Activated T-cell treated with anti-CD3 and anti-CD28 coated beads, Interleukin-2, amount 50 U/mL, for 48 hours (primary cell): ENCODE data around the gene LUC7L3.
"Not testable (repeated sequence)": the region's sequence is repeated elsewhere in the genome, so short reads cannot be mapped to it uniquely, and the experiment has no call there.

ENCODE experiments used
- DNase-seq, 2 experiments: peaks; one replicate each; pipeline ENCODE4 v3.0.0-alpha.2; 2020

LUC7L3 gene, protein sequence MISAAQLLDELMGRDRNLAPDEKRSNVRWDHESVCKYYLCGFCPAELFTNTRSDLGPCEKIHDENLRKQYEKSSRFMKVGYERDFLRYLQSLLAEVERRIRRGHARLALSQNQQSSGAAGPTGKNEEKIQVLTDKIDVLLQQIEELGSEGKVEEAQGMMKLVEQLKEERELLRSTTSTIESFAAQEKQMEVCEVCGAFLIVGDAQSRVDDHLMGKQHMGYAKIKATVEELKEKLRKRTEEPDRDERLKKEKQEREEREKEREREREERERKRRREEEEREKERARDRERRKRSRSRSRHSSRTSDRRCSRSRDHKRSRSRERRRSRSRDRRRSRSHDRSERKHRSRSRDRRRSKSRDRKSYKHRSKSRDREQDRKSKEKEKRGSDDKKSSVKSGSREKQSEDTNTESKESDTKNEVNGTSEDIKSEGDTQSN

DNA sequence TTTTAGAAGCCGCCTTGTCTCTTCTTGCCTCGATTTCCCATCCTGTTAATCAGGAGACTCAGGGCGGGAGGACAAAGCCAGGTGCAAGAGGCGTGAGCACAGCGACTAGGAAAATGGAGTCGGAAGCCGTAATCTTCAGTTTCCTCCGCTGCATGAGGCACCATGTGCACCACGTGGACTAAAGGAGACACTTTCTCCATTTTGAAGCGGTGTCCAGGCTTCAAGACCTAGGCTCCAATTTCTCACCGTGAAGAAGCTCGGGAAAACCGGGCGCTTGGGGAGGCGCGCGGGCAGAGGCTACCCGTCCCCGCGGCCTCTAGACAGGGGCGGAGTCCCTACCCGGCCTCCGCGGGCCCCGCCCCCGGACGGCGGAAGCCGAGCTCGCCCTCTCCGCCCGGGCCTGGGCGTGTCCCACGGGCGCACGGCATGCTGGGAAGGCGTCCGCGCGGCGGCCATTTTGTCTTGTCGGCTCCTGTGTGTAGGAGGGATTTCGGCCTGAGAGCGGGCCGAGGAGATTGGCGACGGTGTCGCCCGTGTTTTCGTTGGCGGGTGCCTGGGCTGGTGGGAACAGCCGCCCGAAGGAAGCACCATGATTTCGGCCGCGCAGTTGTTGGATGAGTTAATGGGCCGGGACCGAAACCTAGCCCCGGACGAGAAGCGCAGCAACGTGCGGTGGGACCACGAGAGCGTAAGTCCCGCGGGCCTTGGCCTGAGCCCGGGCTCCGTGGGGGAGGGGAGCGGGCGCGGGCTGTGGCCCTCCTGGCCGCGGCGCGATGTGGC, at the start of gene LUC7L3:
TSS of gene LUC7L3 (plus strand) at position 460 of the 780 bp plus-strand sequence. CDS start at position 590, 130 bp downstream.
- peak; percentile 97 to 98 for DNase-seq

DNA sequence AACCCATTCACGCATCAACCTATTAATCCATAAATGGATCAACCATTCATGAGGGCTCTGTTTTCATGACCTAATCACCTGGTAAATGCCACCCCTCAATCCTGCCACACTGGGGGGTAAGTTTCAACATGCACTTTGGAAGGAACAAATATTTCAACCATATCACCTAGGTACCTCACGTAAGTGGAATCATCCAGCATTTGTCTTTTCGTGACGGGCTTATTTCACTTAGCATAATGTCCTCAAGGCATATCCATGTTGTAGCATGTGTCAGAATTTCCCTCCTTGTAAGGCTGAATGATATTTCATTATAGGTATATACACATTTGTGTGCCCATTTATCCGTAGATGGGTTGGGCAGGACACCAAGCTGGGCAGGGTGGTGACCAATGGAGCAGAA, 47.3 kb upstream of the LUC7L3 start:
- no peak for DNase-seq

DNA sequence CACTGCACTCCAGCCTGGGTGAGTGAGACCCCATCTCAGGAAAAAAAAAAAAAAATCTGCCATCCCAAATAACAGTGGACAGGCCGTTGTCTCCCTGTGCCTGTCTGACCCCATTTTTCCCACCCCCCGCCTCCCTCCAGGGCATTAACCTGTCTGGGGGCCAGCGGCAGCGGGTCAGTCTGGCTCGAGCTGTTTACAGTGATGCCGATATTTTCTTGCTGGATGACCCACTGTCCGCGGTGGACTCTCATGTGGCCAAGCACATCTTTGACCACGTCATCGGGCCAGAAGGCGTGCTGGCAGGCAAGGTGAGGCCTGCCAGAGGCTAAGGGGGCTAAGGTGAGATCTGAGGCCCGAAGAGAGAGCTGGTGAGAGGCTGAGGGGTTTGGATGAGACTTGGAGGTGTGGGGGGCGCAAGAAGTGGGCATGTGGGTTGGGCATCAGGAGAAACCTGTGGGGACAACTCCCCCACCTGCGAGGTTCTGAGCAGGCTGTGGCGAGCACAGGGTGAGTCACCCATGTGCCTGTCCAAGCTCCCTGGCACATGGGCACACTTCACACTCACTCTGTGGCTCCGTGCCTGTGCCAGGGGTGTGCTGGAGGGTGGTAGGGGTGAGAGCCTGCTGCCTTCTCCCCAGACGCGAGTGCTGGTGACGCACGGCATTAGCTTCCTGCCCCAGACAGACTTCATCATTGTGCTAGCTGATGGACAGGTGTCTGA, 46.4 kb upstream of the LUC7L3 start:
- no peak for DNase-seq

DNA sequence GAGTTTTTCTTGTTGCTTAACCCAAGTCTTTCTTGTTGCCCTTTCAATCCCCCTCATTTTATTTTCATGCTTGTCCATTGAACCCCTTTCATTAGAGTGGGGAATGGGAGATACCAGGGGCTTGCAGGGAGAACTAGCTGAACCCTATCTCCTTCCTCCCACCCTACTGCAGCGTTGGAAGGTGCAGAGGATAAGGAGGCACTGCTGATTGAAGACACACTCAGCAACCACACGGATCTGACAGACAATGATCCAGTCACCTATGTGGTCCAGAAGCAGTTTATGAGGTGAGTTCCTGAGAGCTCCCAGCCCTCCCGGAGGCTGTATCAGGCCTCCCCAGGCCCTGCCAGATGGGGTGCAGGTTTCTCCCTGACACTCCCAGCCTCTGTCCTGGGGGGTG, 44.2 kb upstream of the LUC7L3 start:
- no peak for DNase-seq

DNA sequence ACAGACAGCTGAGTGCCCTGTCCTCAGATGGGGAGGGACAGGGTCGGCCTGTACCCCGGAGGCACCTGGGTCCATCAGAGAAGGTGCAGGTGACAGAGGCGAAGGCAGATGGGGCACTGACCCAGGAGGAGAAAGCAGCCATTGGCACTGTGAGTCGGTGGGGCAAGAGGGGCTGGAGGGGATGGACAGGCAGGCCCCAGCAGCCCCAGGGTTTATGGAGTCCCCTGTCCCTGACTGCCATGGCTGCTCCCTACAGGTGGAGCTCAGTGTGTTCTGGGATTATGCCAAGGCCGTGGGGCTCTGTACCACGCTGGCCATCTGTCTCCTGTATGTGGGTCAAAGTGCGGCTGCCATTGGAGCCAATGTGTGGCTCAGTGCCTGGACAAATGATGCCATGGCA, 43.8 kb upstream of the LUC7L3 start:
- no peak for DNase-seq

DNA sequence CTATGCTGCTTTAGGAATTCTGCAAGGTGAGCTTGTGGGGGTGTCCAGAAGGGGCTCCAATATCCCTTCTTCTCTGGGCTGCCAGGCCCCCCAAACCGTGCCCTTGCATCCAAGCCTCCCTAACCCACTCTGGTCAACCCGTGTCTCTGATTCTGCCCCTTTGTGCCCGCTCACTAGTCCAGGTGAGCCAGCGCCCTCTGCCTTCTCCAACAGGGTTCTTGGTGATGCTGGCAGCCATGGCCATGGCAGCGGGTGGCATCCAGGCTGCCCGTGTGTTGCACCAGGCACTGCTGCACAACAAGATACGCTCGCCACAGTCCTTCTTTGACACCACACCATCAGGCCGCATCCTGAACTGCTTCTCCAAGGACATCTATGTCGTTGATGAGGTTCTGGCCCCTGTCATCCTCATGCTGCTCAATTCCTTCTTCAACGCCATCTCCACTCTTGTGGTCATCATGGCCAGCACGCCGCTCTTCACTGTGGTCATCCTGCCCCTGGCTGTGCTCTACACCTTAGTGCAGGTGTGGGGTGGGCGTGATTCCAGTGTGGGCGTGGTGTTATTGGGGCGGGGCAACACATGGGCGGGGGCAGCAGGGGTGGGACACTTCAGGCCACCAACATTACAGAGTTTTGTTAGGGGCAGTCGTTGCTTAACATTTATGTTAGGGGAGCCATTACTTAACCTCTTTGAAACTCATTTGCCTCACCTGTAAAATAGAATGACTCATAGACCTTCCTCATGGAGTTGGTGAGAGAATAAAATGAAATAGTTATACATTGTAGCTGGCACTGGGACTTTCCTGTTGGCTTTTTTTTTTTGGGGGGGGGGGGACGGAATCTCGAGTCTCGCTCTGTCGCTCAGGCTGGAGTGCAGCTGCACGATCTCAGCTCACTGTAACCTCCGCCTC, 43.1 kb upstream of the LUC7L3 start:
- no peak for DNase-seq

DNA sequence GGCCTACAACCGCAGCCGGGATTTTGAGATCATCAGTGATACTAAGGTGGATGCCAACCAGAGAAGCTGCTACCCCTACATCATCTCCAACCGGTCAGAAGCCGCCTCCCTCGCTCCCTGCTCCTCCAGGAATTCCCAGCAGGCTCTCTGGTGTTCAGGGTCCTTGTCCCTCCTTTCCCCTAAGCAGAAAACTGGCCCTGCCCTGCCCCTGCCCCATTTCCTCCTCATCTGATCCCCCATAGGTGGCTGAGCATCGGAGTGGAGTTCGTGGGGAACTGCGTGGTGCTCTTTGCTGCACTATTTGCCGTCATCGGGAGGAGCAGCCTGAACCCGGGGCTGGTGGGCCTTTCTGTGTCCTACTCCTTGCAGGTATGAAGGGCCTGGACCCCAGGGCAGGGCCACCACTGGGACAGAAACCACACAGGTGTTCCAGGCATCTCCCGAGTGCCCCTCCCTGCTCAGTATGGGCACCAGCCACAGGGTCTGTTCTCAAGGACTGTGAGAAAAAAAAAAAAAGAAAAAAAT, 41.5 kb upstream of the LUC7L3 start:
- no peak for DNase-seq

DNA sequence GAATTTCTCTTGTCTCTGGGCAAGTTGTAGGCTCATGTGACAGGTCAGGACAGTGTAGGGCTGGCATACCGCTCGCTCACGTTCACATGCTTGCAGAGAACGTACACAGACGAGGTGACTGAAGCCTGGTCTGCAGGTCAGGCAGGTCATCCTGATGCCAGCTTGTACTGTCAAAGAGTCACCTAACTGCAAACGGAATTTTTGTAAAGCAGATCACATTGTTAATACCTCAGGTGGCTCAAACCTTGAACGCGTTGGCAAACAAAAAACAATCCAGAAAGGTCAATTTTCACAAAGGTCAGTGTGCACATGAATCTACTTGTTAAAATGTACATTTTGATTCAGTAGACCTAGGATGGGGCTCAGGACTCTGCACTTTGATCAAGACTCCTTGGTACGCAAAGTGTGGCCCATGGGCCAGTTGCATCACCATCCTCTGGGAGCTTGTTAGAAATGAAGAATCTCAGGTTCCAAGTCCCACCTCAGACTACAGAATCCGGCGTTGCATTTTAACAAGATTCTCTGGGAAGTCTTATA, 40.3 kb upstream of the LUC7L3 start:
- no peak for DNase-seq

DNA sequence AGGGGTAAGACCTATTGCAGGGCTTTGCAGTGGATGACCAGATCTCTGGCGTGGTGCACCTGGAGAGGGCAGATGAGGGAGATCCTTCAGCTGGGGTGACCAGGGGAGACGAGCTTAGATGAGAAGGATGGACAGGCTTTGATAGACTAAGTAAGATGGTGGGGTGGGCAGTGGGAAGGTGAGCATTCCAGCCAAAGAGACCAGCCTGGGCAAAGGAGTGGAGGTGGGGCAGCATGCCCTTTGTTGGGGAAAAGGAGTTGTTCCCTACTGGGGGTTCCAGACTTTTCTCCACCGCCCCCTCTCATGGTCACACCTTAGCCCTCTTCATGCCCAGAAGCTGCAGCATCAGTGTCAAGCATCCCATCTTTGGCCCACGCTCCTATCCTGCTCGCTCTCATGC, 39.3 kb upstream of the LUC7L3 start:
- no peak for DNase-seq

DNA sequence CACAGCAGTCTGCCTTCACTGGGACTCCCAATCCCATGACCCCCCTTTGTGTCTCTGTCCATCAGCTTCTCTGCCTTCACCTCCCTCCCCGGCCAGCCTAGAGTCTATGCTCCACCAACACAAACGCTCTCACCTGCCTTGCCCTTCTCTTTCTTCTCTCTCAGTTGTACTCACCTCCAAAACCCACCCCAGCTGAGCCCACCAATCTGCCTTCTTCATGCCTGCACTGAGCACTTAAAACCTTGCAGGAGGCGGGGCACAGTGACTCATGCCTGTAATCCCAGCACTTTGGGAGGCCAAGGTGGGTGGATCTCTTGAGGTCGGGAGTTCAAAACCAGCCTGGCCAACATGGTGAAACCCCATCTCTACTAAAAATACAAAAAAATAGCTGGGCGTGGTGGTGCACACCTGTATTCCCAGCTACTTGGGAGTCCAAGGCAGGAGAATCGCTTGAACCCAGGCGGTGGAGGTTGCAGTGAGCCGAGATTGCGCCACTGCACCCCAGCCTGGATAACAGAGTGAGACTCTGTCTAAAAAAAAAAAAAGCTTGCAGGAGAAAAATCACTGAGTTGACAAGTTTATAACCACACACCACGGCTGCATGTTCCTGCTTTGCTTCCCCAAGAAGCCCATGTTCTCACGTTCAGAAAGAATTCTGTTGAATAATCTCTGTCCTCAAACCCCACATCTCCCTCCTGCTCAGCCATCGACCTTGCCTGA, 38.7 kb upstream of the LUC7L3 start:
- DNase-seq = not testable (repeated sequence)

DNA sequence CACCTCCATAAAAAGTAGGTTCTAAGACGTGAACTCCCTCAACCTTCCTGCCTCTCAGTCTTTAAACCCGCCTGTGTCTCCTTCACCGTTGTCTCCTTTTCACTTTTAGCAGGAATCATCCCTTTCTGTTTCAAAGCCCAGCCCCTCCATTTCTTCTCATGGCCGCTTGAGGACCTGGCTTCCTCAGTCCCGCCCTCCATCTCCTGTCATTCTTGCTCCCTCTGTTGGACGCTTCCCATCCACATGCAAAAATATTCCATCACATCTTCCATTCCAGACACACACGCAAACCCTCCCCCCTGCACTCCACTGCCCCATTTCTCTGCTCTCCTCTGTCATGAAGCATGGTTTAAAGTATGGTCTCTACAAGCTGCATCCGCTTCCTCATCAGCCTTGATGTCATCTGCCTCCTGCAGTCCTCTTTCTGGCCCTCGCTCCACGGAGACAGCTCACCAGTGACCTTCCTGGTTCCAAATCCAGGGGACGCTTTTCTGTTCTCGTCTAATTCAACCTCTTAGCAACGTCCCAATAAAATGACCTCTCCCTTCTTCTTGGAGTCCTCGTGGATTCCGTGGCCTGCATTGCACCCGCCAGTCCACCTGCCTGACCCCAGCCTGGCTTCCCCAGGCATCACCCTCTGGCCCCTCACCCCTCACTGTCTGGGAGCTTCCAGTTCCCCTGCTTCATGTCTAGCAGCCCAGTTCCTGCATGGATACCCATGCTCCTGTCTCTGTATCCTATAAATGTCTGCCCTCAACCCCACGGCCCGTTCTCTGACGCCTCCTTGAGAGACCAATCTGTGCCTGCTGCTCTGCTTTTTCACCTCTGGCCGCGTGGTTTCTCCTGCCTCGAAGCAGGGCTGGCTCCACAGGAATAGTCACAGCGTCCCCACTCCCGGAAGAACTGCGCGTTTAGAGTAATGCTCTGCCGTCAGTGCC, 37.9 kb upstream of the LUC7L3 start:
- no peak for DNase-seq

DNA sequence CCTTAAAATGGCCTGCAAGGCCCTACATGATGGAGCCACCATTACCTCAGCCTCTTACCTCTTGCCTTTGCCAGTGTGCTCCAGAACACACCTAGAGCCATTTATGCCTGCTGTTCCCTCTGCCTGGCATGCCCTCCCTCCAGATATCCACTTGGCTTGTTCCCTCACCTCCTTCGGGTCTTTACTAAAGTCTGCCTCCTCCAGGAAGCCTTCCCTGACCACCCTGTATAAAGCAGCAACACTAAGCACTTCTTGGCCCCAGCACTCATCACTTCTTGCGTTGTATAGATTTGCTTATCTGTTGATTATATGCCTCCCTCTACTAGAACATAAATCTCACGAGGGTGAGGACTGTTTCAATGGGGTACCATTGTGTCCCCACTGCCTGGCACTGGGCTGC, 37.0 kb upstream of the LUC7L3 start:
- no peak for DNase-seq

DNA sequence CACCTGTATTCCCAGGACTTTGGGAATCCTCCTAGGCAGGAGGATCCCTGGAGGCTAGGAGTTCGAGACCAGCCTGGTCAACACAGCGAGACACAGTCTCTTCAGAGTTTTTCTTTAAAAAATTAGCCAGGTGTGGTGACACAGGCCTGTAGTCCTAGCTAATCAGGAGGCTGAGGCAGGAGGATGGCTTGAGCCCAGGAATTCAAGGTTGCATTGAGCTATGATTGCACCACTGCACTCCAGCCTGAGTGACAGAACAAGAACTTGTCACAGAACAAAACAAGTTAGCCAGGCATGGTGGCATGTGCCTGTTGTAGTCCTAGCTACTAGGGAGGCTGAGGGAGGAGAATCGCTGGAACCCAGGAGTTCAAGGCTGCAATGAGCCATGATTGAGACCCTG, 36.5 kb upstream of the LUC7L3 start:
- DNase-seq = no peak

DNA sequence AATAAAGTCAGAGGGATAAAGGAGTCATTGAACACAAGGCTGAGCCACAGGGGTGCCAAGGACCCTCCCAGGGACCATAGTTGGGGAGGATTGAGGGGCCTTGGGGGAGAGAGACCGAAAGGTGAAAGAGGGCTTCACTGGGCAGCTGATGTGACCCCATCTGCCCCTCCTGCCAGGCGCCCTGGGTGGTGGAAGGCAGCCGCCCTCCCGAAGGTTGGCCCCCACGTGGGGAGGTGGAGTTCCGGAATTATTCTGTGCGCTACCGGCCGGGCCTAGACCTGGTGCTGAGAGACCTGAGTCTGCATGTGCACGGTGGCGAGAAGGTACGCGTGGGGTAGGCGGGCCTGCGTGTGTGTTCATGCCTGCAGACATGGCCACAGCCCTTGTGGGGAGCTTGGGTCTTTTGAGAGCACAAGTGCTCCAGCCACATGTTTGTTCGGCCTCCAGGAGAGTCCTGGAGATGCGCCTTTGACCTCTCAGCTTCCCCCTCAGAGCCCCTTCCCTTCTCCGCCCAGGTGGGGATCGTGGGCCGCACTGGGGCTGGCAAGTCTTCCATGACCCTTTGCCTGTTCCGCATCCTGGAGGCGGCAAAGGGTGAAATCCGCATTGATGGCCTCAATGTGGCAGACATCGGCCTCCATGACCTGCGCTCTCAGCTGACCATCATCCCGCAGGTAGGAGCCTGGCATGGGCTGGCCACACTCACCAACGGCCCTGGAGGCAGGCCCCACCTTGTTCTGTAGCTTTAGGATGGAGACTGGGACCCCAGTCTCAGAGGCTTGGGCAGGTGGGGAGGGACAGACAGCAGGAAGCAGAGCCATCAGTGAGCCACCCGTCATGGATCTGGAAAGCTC, 35.7 kb upstream of the LUC7L3 start:
- DNase-seq = no peak

DNA sequence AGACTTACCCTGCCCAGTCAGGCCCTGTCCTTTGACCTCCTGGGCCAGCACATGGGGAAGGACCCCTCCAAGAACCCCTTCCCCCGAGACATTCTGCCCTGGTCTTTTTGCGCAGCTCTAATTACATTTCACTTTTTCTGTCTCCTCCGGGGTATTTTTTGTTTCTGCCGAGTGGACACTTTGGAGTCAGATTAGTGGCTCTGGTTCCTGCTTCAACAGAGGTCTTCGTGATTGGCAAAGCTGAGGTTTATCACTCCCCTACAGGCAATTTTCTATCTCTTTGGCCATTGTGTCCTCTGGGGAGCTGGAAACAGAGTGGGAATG, 35.2 kb upstream of the LUC7L3 start:
- no peak for DNase-seq

DNA sequence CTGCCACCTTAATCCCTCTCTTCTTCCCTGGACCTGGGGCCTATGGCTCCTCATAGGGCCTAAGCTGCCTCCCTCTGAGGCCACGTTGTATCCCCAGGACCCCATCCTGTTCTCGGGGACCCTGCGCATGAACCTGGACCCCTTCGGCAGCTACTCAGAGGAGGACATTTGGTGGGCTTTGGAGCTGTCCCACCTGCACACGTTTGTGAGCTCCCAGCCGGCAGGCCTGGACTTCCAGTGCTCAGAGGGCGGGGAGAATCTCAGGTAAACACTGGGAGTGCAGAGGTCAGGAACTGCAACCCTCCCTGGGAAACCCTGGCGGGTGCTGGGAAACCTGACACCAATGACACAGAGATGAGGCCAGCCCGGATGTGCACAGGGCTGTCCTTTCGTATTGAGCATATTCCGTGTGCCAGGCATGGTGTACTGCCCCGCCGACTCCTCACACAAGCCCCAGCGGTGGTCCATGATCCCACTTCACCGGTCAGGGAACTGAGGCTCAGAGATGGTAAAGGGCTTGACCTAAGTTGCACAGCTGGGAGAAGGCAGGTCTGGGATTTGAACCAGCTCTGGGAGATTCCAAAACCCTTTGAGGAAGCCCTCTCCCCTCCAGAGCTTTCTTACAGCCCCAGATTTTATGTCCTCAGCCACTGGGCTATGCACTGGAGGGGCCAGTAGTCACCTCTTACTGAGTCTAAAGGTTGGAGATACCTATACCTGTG, 34.6 kb upstream of the LUC7L3 start:
- DNase-seq = no peak

DNA sequence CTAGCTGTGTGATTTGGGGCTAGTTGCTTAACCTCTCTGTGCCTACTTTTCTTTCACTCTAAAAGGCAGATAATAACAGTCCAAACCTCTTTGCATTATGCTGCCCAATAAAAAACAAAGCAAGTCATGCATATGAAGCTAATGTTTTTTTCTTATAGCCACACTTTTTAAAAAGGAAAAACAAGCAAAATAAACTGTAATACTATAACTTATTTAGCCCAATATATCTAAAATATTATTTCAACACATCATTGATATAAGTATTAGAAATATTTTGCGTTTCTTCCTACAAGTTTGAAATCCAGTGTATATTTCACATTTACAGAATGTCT, 34.1 kb upstream of the LUC7L3 start:
- DNase-seq = no peak

DNA sequence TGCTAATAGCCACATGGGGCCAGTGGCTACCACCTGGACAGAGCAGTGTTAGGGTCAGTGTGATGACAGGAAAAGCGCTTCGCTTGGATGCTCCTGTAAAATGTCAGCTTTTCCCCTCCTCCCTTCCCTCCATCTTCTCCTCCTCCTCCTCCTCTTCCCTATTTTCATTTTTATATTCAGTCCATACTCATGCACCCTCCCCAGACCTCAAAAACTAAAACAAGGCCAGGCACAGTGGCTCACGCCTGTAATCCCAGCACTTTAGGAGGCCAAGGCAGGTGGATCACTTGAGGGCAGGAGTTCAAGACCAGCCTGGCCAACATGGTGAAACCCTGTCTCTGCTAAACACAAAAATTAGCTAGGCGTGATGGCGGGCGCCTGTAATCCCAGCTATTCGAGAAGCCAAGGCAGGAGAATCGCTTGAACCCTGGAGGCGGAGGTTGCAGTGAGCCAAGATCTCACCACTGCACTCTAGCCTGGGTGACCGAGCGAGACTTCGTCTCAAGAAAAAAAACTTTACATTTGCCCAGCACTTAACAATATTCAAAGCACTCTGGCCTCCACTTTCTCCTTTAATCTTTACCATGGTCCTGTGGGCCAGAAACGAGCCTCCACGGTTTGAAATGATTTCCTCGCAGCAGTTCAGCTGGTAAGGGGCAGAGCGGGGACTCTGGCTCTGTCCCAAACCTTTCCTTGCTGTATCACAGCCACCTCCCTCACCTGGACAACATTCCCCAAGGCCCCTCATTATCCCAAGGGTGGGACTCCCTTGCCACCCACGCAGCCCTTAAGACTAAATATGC, 33.5 kb upstream of the LUC7L3 start:
- DNase-seq = no peak
